CD4-positive, alpha-beta T cell treated with Interleukin-10 for 1 hour (primary cell): ENCODE results near the gene CTBP1.

Source experiments
- DNase-seq: peaks from one replicate; pipeline ENCODE4 v3.0.0-alpha.2; 2020

The CTBP1 gene

DNA sequence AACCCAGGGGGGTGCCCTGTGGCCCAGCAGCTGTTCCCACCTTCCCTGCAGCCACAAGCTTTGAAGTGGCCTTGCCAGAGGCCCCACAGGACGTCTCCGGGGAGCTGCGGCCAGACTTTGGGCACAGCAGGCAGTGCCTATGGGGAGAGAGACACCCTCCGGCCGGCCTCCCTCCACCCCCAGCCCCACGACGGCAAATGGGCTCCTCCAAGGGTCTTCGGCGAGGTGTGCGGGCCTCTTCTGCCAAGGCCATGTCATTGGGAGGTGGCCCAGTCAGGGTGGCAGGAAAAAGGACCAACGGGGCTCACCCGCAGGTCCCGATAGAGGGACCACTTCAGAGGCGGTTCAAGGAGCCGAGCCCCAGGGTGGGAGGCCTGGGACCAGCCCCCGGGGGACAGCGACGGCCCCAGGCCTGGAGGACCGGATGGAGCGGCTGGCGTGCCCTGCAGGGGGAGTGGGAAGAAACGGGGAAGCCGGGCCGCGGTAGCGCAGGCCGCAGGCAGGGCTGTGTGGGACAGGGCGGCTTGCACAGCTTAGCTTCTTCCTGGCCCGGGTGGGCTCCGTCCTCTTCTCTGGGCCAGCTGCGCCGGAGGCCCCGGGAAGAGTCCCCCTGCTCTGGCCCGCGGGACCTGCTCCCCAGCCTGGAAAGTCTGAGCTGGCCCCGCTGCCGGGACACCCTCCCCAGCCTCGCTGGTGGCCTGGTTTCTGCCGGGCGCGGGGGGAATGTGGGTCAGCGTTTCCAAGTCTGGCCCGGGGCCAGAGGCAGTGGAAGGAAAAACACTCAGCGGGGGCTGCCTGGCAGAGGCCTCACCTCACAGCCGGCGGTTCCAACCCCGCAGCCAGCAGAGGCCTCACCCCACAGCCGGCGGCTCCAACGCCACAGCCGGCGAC lies 54.7 kb downstream of the CTBP1 start:
- DNase-seq = no peak

DNA sequence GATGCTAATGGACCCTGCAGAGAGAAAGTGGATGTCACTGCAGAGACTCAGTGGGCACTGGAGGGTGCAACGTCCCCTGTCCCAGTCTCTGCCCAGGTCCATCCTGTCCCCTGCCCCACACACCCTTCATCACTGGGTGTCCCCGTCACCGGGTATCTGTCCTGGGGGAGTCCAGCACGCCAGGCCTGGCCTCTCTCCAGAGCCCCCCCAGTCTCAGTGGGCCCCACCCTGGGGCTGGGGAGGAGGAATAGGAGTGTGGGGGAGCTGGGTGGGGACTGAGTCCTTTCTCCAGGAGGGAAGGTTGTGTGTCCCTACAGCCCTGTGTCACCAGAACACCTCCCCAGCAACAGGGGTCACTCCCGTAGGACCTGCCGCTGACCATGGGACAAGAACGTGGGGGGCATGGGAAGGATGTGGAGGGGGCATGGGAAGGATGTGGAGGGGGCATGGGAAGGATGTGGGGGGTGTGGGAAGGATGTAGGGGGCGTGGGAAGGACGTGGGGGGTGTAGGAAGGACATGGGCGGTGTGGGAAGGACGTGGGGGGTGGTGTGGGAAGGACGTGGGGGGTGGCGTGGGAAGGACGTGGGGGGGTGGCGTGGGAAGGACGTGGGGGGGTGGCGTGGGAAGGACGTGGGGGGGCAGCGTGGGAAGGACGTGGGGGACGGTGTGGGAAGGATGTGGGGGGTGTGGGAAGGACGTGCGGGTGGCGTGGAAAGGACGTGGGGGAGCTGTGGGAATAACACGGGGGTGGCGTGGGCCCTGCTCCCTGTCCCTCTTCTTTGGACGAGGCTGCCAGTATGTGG lies 55.5 kb downstream of the CTBP1 start:
- no peak for DNase-seq

DNA sequence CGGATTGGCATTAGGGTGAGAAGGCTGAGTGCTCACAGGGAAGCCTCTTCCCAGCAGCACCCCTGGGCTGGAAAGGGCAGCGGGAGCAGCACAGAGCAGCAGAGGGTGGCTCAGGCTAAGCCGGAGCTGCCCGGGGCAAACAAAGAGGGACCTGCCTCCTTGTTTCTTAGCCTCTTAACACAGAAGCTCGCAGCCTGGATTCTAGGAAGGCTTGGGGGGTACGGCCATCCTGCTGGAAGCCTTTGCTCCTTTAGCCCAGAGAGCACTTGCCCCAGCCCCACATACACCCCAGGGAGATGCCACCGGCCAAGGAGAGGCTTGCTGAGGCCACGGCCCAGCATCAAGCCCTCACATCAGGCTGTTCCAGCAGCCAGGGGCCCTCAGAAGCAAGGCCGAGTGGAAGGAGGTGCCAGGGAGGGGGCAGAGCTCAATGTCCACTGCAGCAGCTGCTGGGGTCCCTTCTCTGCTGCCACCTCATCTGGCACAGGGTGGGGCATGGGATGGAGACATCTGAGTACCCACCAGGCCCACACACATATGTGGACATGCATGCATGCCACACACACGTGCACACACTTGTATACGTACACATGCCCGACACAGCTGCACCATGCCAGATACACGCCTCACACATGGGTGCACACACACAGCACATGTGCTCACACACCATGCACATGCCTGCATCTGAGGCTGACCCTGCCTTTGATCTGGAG lies 56.3 kb downstream of the CTBP1 start:
- DNase-seq = no peak

DNA sequence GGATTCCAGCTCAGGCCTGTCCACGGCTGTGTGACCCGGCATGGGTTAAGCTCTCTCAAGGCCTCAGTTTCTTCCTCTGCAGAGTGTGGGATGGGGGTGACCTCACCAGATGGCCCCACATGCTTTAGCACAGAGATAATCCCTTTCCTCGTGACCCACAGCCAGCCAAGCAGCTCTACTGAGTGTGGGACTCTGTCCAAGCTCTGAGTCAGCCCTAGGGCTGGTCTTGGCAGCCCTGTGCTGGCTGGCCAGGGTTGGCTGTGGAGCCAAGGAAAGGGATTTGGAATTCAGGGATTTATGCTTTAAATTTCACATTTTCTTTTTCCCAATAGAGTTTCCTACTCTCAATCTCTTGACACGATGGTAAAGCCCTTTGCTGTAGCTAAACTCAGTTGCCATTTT lies 56.8 kb downstream of the CTBP1 start:
- DNase-seq = no peak

DNA sequence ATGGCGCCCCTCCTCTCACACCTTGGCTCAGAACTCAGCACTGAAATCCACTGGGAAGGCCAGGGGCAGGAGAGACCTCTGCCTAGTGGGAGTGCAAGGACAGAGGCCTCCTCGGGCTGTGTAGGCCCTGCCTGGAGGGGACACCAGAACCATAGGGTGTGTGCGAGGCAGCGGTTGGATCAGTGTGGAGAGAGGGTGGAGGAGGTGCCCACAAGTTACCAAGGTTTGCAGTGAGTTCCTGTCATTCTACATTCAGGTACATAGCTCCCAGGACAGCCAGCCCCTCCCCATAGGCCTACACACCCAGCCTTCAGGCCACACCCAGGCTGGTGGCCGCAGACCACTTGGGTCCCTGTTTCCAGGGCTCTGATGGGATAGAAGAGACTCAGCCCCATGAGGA lies 57.3 kb downstream of the CTBP1 start:
- DNase-seq = no peak

DNA sequence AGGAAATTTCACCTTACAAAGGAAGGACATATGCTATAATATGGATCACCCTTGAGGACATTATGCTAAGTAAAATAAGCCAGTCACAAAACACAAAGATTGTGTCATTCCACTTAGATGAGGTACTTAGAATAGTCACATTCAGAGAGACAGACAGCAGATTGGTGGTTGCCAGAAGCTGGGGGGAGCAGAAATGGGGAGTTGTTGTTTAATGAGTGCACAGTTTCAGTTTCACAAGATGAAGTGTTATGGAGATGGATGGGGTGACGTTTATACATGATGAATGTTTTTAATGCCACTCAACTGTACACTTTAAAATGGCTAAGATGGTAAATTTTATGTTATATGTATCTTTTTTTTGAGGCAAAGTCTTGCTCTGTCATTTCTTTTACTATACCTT lies 61.7 kb downstream of the CTBP1 start:
- DNase-seq = peak; percentile 69

DNA sequence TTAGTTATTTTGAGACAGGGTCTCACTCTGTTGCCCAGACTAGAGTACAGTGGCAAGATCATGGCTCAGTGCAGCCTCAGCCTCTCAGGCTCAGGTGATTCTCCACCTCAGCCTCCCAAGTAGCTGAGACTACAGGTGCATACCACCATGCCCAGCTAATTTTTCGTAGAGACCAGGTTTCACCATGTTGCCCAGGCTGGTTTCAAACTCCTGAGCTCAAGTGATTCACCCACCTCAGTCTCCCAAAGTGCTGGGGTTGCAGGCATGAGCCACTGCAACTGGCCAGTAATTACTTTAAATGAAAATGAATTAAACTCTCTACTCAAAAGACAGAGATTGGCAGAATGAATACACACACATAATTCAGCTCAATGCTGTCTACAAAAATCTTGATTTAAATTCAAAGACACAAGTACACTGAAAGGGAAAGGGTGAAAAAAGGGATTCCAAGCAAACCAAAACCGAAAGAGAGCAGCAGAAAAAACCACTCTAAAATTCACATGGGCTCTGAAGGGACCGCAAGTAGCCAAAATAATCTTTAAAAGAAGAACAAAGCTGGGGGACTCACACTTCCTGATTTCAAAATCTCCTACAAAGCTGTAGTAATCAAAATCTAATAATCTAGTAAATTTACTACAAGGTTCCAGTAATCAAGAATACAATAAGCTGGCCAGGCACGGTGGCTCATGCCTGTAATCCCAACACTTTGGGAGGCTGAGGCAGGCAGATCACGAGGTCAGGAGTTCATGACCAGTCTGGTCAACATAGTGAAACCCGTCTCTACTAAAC lies 64.8 kb downstream of the CTBP1 start:
- DNase-seq = peak; percentile 44

DNA sequence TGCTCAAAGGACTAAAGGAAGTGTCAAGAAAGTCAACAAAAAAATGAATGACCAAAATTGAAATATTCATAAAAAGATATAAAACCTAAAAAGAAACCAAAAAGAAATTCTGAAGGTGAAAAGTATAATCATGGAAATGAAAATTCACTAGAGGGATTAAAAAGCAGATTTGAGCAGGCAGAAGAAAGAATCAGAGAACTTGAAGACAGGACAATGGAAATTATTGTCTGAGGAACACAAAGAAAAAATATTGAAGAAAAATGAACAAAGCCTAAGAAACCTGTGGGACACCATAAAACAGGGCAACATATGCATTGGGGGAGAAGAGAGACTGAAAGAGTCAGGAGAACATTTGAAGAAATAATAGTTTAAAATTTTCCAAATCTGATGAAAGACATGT lies 66.6 kb downstream of the CTBP1 start:
- no peak for DNase-seq

DNA sequence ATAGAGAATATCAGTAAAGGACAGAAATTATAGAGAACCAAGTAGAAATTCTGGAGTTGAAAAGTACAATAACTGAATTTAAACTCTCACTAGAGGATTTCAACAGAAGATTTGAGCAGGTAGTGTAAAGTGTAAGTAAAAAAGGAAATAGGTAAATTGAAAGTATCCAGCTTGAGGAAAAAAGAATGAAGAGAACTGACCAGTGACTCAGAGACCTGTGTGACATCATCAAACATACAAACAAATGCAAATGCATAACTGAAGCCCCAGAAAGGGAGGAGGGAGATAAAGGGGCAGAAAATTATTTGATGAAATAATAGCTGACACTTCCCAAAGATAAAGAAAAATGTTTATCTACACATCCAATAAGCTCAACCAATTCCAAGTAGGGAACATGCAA lies 68.3 kb downstream of the CTBP1 start:
- no peak for DNase-seq

DNA sequence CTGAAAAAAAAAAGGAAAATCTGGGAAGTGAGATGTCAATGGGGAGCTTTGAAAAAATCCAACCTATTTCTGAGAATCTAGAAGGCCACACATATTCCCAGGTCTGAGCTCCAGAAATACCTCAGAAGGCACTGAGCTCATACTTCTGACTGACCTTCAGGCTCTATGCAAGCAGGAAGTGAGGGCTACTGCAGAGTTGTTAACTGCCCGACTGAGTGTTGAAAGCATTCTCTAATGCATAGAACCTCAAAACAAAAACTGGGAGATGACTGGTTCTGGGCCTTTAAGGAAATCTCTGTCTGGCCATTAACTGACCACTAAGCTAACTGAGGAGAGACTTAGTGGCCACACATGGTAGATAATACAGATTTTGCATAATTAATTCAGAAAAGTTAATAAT lies 69.0 kb downstream of the CTBP1 start:
- DNase-seq = no peak

DNA sequence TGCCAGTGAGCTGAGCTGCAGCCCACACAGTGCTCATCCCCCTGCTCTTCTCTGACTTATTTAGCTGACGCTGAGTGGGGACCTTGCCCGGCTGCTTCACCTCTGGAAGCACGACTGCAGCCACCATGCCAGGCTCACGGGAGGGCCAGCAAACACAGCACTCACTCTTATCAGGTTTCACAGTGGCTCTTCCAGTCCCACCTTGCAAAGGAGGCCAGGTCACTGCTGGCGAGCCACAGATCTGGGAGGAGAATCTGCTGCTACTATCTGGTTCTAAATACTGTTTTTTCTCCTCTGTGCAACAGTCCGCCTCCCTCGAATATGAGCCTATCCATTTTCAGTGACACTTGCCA lies 69.9 kb downstream of the CTBP1 start:
- no peak for DNase-seq

DNA sequence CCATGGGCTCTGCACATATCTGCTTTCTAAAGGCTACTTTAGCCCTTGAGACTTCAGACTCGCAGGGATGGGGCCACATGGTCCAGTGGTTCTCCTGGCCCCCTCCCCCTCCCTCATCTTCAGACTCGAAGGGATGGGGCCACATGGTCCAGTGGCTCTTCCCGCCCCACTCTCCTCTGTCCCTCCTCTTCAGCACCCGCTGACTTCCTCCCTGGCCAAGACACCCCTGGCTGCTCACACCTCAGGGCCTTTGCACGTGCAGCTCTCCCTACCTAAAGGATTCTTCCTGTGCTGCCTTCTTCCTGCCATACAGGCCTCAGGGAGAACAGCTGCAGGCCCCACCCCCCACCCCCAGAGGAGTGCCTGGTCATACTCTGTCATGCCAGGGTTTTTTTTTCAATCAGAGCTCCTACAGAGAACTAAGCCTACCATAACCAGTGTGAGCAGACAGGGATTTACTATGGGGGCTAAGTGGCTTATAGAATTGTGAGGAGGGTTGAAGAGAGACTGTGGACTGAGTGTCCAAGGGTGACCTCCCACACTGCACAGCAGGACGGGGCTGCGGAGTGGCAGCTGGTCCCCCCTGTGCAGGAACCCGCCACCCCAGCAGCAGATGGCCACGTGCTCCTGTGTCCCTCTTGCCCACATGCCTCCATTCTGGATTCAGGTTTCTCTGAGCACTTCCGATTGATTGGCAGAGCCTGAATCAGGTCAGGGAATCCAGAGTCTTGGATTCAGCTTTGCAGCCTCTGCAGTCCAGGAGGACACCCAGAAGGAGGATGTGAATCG lies 70.4 kb downstream of the CTBP1 start:
- no peak for DNase-seq

DNA sequence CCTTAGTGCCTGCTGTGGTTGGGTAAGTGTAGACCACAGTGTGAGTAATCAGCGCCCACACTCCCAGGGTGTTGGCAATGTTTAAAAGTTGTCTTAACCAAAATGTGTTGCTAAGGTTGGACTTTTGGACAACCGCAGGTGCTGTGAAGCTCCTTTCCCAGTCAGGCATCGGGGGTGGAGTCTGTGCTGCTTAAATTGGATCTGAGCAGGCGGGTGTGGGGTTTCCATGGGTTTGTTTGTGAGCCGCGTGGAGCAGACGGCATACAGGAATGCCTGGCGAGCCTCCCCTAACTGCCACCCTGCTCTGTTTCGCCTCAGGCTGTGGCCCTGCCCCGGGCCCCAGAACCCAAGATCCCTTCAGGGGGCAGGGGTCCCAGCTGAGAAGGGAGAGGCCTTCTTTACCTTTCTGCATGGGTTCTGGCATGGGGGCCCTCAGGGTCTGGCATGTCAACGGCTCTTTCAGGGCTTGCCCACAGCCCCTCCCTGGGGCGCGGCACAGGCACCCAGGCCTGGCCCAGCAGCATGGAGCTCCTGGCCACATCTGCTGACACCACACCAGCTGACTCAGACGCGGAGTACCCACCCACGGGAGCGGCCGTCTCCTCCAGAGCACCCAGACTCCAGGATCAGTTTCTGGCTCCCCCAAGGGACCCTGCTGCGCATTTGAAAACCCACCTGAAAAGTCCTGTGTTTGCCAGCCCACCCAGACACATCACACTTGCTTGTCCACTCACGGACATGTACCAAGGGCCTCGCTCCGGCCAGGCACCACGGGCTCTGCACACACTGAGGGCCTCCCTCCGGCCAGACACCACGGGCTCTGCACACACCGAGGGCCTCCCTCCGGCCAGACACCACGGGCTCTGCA lies 71.4 kb downstream of the CTBP1 start:
- peak; percentile 62 for DNase-seq

DNA sequence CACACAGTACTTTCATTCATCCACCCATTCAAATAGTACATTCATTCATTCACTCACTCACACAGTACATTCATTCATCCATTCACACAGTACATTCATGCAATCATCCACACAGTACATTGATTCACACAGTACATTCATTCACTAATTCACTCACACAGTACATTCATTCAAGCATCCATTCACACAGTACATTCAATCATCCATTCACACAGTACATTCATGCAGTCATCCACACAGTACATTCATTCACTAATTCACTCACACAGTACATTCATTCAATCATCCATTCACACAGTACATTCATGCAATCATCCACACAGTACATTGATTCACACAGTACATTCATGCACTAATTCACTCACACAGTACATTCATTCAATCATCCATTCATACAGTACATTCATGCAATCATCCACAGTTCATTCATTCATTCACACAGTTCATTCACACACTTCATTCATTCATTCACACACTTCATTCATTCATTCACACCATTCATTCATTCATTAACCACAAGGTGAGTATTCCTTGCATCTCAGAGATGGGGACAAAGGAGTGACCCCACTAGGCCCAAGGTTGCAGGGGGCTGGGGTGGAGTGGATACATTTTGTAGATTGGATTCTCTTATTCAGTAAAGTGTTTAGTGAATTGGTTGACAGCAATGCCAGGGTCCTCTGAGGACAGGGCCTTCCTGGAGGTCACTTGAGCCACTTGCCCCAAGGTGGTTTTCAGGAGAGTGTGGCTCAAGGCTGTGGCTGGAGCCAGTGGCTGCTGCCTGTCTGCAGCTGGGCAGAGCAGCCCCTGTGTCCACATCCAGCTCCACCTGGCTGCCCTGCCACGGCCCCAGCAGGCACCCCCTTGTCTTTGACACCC lies 72.3 kb downstream of the CTBP1 start:
- DNase-seq = no peak

DNA sequence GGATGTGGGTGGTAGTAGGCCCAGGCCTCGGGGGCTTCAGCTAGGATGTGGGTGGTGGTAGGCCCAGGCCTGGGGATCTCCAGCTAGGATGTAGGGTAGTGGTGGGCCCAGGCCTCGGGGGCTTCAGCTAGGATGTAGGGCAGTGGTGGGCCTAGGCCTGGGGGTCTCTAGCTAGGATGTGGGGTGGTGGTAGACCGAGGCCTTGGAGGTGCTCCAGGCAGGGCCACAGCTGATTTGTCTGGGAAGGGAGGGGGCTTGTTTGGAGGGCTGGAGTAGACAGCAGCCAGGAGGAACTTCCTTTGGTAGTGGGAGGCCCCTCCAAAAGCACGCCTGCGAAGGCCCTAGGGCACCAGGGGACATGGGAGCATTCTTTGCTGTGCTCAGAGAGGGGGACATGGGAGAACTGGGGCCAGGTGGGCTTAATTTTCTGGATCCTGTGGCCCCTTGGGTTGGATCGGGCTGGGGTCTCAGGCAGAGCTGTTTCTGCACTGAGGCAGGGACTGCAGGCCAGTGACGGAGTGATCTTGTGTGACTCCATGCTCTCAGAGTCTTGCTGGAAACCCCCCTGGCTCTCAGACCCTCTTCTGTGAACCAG lies 73.2 kb downstream of the CTBP1 start:
- no peak for DNase-seq

DNA sequence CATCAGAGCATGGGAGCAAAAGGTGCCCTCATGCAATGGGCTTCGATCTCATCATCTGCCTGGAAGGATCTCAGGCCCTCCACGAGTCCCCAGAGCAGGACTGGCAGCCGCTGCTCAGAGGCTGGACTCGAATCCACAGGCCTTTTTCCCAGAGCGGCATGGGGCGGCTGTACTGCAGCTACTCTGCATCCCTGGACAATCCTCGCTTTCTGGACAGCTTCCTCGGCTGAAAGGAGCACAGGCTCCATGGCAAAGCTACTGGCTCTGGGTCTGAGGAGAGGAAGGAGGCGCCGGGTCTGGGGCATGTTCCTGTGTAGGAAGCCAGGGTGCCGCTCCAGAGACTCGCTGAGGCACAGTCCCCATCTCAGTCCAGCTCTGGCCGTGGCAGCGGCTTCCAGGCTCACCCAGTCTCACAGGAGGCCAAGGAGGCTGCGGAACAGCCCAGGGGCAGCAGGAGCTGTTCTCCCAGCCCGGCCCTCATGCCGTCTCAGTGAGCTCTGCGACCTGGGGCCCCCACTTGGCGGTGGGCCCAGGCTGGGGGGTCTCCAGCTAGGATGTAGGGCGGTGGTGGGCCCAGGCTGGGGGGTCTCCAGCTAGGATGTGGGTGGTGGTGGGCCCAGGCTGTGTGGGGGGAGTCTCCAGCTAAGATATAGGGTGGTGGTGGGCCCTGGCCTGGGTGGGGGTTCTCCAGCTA lies 73.8 kb downstream of the CTBP1 start:
- no peak for DNase-seq

DNA sequence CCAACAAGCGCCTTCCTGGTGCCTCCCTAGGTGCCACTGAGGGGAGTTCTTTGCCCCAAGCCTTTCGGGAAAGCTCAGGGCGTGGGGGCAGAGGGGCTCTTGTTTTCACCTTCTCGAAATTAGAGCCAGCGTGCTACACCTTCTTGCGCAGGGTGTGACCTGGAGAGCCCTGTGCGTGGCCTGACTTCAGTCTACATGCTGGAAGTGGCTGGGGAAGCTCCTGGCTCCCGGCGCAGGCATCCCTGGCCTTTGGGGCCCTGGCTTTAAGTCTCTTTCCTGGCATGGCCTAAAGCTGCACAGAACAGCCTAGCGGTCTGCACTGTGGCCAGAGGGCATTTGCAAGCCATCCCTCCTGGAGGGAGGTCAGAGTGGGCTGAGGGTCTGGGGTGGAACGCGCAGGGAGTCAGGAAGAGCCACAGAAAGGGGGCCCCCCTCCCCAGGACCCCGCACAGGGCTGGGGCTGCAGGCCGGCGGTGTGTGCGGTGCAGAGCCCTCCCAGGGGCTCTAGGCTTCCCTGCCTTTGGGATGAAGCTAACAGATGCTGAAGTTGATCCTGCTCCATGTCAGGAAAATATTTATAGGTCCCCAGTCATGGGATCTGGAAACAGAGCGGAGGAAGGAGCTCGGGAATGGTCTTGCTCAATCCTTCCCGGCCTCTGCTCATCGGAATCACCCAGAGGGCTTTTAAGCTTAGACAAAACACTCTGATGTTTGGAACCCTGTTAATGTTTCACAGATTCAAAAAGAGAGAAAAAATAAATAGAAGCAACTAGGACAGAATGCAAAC lies 75.8 kb downstream of the CTBP1 start:
- no peak for DNase-seq
